ENCODE measurements around the gene CENPM.

- TF ChIP-seq, protein P1, sequence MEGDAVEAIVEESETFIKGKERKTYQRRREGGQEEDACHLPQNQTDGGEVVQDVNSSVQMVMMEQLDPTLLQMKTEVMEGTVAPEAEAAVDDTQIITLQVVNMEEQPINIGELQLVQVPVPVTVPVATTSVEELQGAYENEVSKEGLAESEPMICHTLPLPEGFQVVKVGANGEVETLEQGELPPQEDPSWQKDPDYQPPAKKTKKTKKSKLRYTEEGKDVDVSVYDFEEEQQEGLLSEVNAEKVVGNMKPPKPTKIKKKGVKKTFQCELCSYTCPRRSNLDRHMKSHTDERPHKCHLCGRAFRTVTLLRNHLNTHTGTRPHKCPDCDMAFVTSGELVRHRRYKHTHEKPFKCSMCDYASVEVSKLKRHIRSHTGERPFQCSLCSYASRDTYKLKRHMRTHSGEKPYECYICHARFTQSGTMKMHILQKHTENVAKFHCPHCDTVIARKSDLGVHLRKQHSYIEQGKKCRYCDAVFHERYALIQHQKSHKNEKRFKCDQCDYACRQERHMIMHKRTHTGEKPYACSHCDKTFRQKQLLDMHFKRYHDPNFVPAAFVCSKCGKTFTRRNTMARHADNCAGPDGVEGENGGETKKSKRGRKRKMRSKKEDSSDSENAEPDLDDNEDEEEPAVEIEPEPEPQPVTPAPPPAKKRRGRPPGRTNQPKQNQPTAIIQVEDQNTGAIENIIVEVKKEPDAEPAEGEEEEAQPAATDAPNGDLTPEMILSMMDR (IDR thresholded peaks at IDR 0.05; ENCODE audit: insufficient read depth, low read length, poor library complexity, severe bottlenecking), result no peak
- TF ChIP-seq EZH2phosphoT487 (conservative IDR thresholded peaks at IDR 0.05; ENCODE audit: low read length), result no peak
These were observed 42.3 kb upstream of the CENPM start for GRCh38 chr22:41989246-41989645.

Measured in SU-DHL-6 (cell line).